A549 (cell line): ENCODE data around the gene ZBTB16. TPM values are rescaled to one million over a fixed set of nuclear protein-coding genes. Genes with fewer than 3 reads are reported as not detected.
A peak's percentile ranks its signal among the peaks of the same experiment; 100 is the strongest.

Source experiments
- ATAC-seq, 2 experiments: fragments of 200-7000 bp in 1 of 2; fragments of >200 bp in 1 of 2; cut with Nextera tagmentation in 1 of 2; cut with Tn5 transposase in 1 of 2; 3 replicates each; pipeline versions ENCODE4 v1.8.0 to v1.9.1; 2018 to 2020; ENCODE audit warnings: mild to moderate bottlenecking in 1 of 2, moderate library complexity in 1 of 2
- CTCF ChIA-PET: fragments of 300-600 bp; sonication (Branson Sonifier 250); formaldehyde crosslinking; extraction: SDS; loops from one replicate; lab custom pipeline; 2021; ENCODE audit warnings: antibody characterized with exemption, inconsistent platforms; lab: Yijun Ruan, JAX
- POLR2A ChIA-PET: fragments of 350-600 bp; formaldehyde crosslinking; extraction: SDS; loops from one replicate; lab custom pipeline; 2021; ENCODE audit warnings: antibody characterized with exemption, inconsistent platforms; lab: Yijun Ruan, JAX
- DNase-seq, 2 experiments: peaks; one replicate each; pipeline versions ENCODE4 v3.0.0 to v3.0.0-alpha.2; 2011 to 2016; ENCODE audit warnings: low read depth in 1 of 2, low spot score in 1 of 2
- FAIRE-seq: peaks from 2 replicates; lab custom pipeline; 2011; peaks lifted over from hg19 to GRCh38; lab: Jason Lieb, UNC
- H3K27ac ChIP-seq, 2 experiments: fragments of >200 bp; sonication (Bioruptor Twin); formaldehyde crosslinking; 3 replicates each; pipeline ENCODE4 v1.5.1; 2016 to 2017
- H3K4me1 ChIP-seq: fragments of >200 bp; sonication (Bioruptor Twin); formaldehyde crosslinking; 3 replicates; pipeline ENCODE4 v1.6.1; 2016
- H3K4me2 ChIP-seq: fragments of >200 bp; sonication (Bioruptor Twin); formaldehyde crosslinking; 3 replicates; pipeline ENCODE4 v1.6.1; 2016
- H3K4me3 ChIP-seq: fragments of >200 bp; sonication (Bioruptor Twin); formaldehyde crosslinking; 3 replicates; pipeline ENCODE4 v1.5.1; 2016
- H3K9me3 ChIP-seq: fragments of >200 bp; sonication (Bioruptor Twin); formaldehyde crosslinking; 3 replicates; pipeline ENCODE4 v1.6.1; 2016
- ATOH8 ChIP-seq: fragments of 250-450 bp; sonication (Bioruptor Pico); IDR thresholded peaks from 2 replicates; pipeline ENCODE4 v1.5.0; 2020; ENCODE audit warnings: low read depth, mild to moderate bottlenecking, moderate library complexity
- BHLHE40 ChIP-seq: IDR thresholded peaks from 2 replicates; pipeline ENCODE4 v1.6.1; 2012; ENCODE audit warnings: low read depth, low read length, inconsistent platforms
- CBX8 ChIP-seq: fragments of 200-600 bp; sonication (generic); IDR thresholded peaks from 2 replicates; pipeline ENCODE4 v1.6.1; 2016
- CEBPB ChIP-seq, 2 experiments: fragments of >200 bp in 1 of 2; sonication (Bioruptor Twin) in 1 of 2; formaldehyde crosslinking in 1 of 2; IDR thresholded peaks; 2 replicates each; pipeline ENCODE4 v1.6.1; 2012 to 2016
- CHD2 ChIP-seq: fragments of 150-350 bp; IDR thresholded peaks from 2 replicates; pipeline ENCODE4 v1.6.1; 2014; ENCODE audit warnings: low read length; ENCODE audit not compliant: partially characterized antibody
- CTCF ChIP-seq: fragments of >200 bp; sonication (Bioruptor Twin); formaldehyde crosslinking; IDR thresholded peaks from 3 replicates; pipeline ENCODE4 v1.5.1; 2016
- E2F6 ChIP-seq: IDR thresholded peaks from 2 replicates; pipeline ENCODE4 v1.6.1; 2012; ENCODE audit warnings: low read depth, borderline replicate concordance
- EHF ChIP-seq: fragments of 250-450 bp; sonication (Bioruptor Pico); IDR thresholded peaks from 2 replicates; pipeline ENCODE4 v1.5.0; 2020; ENCODE audit warnings: mild to moderate bottlenecking
- EHMT2 ChIP-seq: fragments of 200-600 bp; sonication (generic); IDR thresholded peaks from 2 replicates; pipeline ENCODE4 v1.6.1; 2016; ENCODE audit warnings: antibody characterized with exemption, low read depth, mild to moderate bottlenecking, moderate library complexity
- ESRRA ChIP-seq: fragments of 150-350 bp; IDR thresholded peaks from 2 replicates; pipeline ENCODE4 v1.6.1; 2014; ENCODE audit warnings: mild to moderate bottlenecking, low read length, borderline replicate concordance
- FOSB ChIP-seq: fragments of 250-450 bp; sonication (Bioruptor Pico); IDR thresholded peaks from 2 replicates; pipeline ENCODE4 v1.5.0; 2020; ENCODE audit warnings: mild to moderate bottlenecking, moderate library complexity
- GATA3 ChIP-seq: IDR thresholded peaks from 2 replicates; pipeline ENCODE4 v1.6.1; 2012; ENCODE audit warnings: borderline replicate concordance
- HOXA7 ChIP-seq: fragments of 250-450 bp; sonication (Bioruptor Pico); IDR thresholded peaks from 2 replicates; pipeline ENCODE4 v1.5.0; 2020; ENCODE audit warnings: mild to moderate bottlenecking, moderate library complexity
- HOXB13 ChIP-seq: fragments of 250-450 bp; sonication (Bioruptor Pico); IDR thresholded peaks from 2 replicates; pipeline ENCODE4 v1.5.0; 2020; ENCODE audit warnings: low read depth, mild to moderate bottlenecking, moderate library complexity
- JUN ChIP-seq, 2 experiments: fragments of >200 bp; sonication (Bioruptor Twin); formaldehyde crosslinking; IDR thresholded peaks; 2 replicates in 1 of 2; 3 replicates in 1 of 2; pipeline ENCODE4 v1.6.1; 2016 to 2017
- KDM1A ChIP-seq: fragments of 200-600 bp; sonication (generic); IDR thresholded peaks from 2 replicates; pipeline ENCODE4 v1.6.1; 2016; ENCODE audit warnings: low read depth, mild to moderate bottlenecking
- MAFK ChIP-seq: fragments of 450-650 bp; IDR thresholded peaks from 2 replicates; pipeline ENCODE4 v1.6.1; 2014; ENCODE audit not compliant: partially characterized antibody
- MAX ChIP-seq: IDR thresholded peaks from 2 replicates; pipeline ENCODE4 v1.6.1; 2012
- MYC ChIP-seq: IDR thresholded peaks from 2 replicates; pipeline ENCODE4 v1.6.1; 2012; ENCODE audit warnings: mild to moderate bottlenecking, inconsistent platforms, low read length, improper control_type of control experiment, borderline replicate concordance
- PBX3 ChIP-seq: IDR thresholded peaks from 2 replicates; pipeline ENCODE4 v1.6.1; 2012
- POLR2A ChIP-seq: IDR thresholded peaks from 2 replicates; pipeline ENCODE4 v1.6.1; 2012; ENCODE audit warnings: mild to moderate bottlenecking, low read length
- POLR2AphosphoS2 ChIP-seq: conservative IDR thresholded peaks from 2 replicates; pipeline ENCODE4 v1.6.1; 2012; ENCODE audit warnings: low read length, improper control_type of control experiment, inconsistent platforms
- RCOR1 ChIP-seq: fragments of 150-350 bp; IDR thresholded peaks from 2 replicates; pipeline ENCODE4 v1.6.1; 2014; ENCODE audit warnings: antibody characterized with exemption, low read length, low read depth
- RFX5 ChIP-seq: fragments of 450-650 bp; IDR thresholded peaks from 2 replicates; pipeline ENCODE4 v1.7.1; 2014; ENCODE audit warnings: antibody characterized with exemption, mild to moderate bottlenecking, moderate library complexity
- RNF2 ChIP-seq: fragments of 200-600 bp; sonication (generic); IDR thresholded peaks from 2 replicates; pipeline ENCODE4 v1.6.1; 2016; ENCODE audit warnings: low read depth, mild to moderate bottlenecking, antibody characterized with exemption, moderate library complexity, borderline replicate concordance
- TP53 ChIP-seq: fragments of 250-450 bp; sonication (Bioruptor Pico); IDR thresholded peaks from 2 replicates; pipeline ENCODE4 v1.5.0; 2021; ENCODE audit warnings: mild to moderate bottlenecking, moderate library complexity
- USF2 ChIP-seq: fragments of 450-650 bp; IDR thresholded peaks from 2 replicates; pipeline ENCODE4 v1.6.1; 2014; ENCODE audit warnings: antibody characterized with exemption
- ZC3H11A ChIP-seq: fragments of 450-650 bp; IDR thresholded peaks from 2 replicates; pipeline ENCODE4 v1.6.1; 2014; ENCODE audit warnings: antibody characterized with exemption, mild to moderate bottlenecking
- ZNF302 ChIP-seq: fragments of 250-450 bp; sonication (Bioruptor Pico); IDR thresholded peaks from 2 replicates; pipeline ENCODE4 v1.9.0; 2021; ENCODE audit warnings: inconsistent platforms, mild to moderate bottlenecking, moderate library complexity
- WGBS: methylation state at CpG from one replicate; pipeline ENCODE4 v1.1.6; 2017; ENCODE audit errors: missing lambda C conversion rate; 5-methylcytosine and 5-hydroxymethylcytosine counted together
- polyA plus RNA-seq, 4 experiments: library from polyadenylated mRNA; depleted of rRNA in 3 of 4; stranded (reverse); fragments of >200 nt; fragmentation: RNase III in 1 of 4; extraction: RNeasy Plus Mini Kit Qiagen cat#74134 plus additional on column Dnase treatment in 1 of 4; gene quantifications; 2 replicates in 3 of 4; 3 replicates in 1 of 4; pipeline ENCODE4 v1.2.3, GENCODE V29; 2011 to 2017

Gene ZBTB16
- polyA plus RNA-seq, 2 of the 4 experiments (the other 2 are of a cell fraction), result not detected

GRCh38 chr11:114236829-114237228 lies 177.3 kb downstream of the ZBTB16 start:
- CTCF ChIA-PET, result interaction anchor here (2.6 kb wide), 1 partner anchor 24 kb away, joined by 16 read pairs; no protein-coding TSS in a partner anchor
- WGBS, result 16% methylated on average over 3 of the region's 3 CpGs
- no peaks in the 10 kb centered on the region for H3K9me3 ChIP-seq

GRCh38 chr11:114237321-114238280 lies 178.1 kb downstream of the ZBTB16 start:
- ChIA-PET CTCF (interaction anchor here (2.6 kb wide), 1 partner anchor 23 kb away, joined by 16 read pairs; no protein-coding TSS in a partner anchor), POLR2A (no interaction called here)
- FAIRE-seq (no peak), ATAC-seq (no peak)
- no peak overlapping the region for H3K27ac ChIP-seq
- 49% methylated on average over 16 of the region's 16 CpGs for WGBS
- no peaks in the 10 kb centered on the region for H3K4me1 ChIP-seq
- H3K4me3 ChIP-seq, result no peak overlapping the region
- TF ChIP-seq MAX, result no peak
- no peak for TF ChIP-seq CHD2
- TF ChIP-seq ZC3H11A, result no peak
- TF ChIP-seq ATOH8 (CRISPR knock-in tag), result no peak
- no peak for TF ChIP-seq EHF (CRISPR knock-in tag)
- no peak for TF ChIP-seq RNF2
- TF ChIP-seq ZNF302 (CRISPR knock-in tag), result no peak
- no peak for TF ChIP-seq FOSB (CRISPR knock-in tag)
- TF ChIP-seq RCOR1, result no peak
- no peak for TF ChIP-seq BHLHE40
- TF ChIP-seq EHMT2, result no peak
- no peak for TF ChIP-seq HOXA7 (CRISPR knock-in tag)
- no peak for TF ChIP-seq JUN (IDR thresholded peaks at IDR 0.05)
- TF ChIP-seq MYC, result no peak
- no peak for TF ChIP-seq TP53 (CRISPR knock-in tag)
- TF ChIP-seq, all 56 proteins: peak for 0
- no peaks in the 10 kb centered on the region for H3K9me3 ChIP-seq
- DNase-seq, result no peak
- H3K4me2 ChIP-seq, result no peak overlapping the region

More at GRCh38 chr11:114236829-114237228, 177.3 kb downstream of the ZBTB16 start:
- POLR2A ChIA-PET, result no interaction called here
- FAIRE-seq, result no peak
- TF ChIP-seq MAFK (no peak), HOXA7 (CRISPR knock-in tag) (no peak)
- Histone ChIP-seq H3K4me3 (no peak overlapping the region), H3K27ac (no peak overlapping the region), H3K4me2 (no peak overlapping the region), H3K4me1 (no peaks in the 10 kb centered on the region)
- ATAC-seq, result peak in 1 of 2 experiments; percentile 31; a peak in 1 of 6 replicates
- no peak for DNase-seq

GRCh38 chr11:114239753-114240161 lies 180.2 kb downstream of the ZBTB16 start:
- Histone ChIP-seq H3K4me1 (no peaks in the 10 kb centered on the region), H3K27ac (no peak overlapping the region), H3K4me2 (no peak overlapping the region), H3K9me3 (no peaks in the 10 kb centered on the region), H3K4me3 (no peak overlapping the region)
- FAIRE-seq (no peak), DNase-seq (no peak), ATAC-seq (no peak)
- WGBS, result 40% methylated on average over 5 of the region's 6 CpGs
- CTCF ChIA-PET, result interaction anchor here (0.6 kb wide), 1 partner anchor 522 kb away, joined by 3 read pairs; no protein-coding TSS in a partner anchor
- TF ChIP-seq EHF (CRISPR knock-in tag), result no peak
- no peak for TF ChIP-seq E2F6
- TF ChIP-seq POLR2A, result no peak
- TF ChIP-seq ESRRA, result no peak
- no peak for TF ChIP-seq RCOR1
- TF ChIP-seq KDM1A, result no peak
- TF ChIP-seq CBX8, result no peak
- TF ChIP-seq POLR2AphosphoS2, result no peak
- no peak for TF ChIP-seq USF2
- no peak for TF ChIP-seq GATA3
- TF ChIP-seq ZC3H11A, result no peak
- TF ChIP-seq MAFK, result no peak
- TF ChIP-seq FOSB (CRISPR knock-in tag), result no peak
- TF ChIP-seq RFX5, result no peak
- TF ChIP-seq HOXB13 (CRISPR knock-in tag), result no peak
- TF ChIP-seq CTCF, result no peak
- no peak for TF ChIP-seq CEBPB (IDR thresholded peaks at IDR 0.05)
- TF ChIP-seq PBX3, result no peak
- POLR2A ChIA-PET, result no interaction called here
